IMR-90 (cell line): ENCODE data around the gene AKAP13. TPM values are rescaled to one million over a fixed set of nuclear protein-coding genes. Genes with fewer than 3 reads are reported as not detected.

ENCODE experiments used
- ATAC-seq: fragments of 200-7000 bp; cut with Tn5 transposase; 2 replicates; pipeline ENCODE4 v1.9.1; 2020; ENCODE audit warnings: low read depth, mild to moderate bottlenecking, moderate library complexity
- BruUV-seq: library from RNA; stranded (reverse); fragments of 400-500 nt; replicated peaks from 2 replicates; lab custom pipeline; 2021; lab: Mats Ljungman, UMichigan
- CTCF ChIA-PET: fragments of 300-600 bp; formaldehyde crosslinking; extraction: SDS; loops from one replicate; lab custom pipeline; 2021; ENCODE audit warnings: antibody characterized with exemption; lab: Yijun Ruan, JAX
- POLR2A ChIA-PET: fragments of 300-600 bp; sonication (Branson Sonifier 250); formaldehyde crosslinking; loops from one replicate; lab custom pipeline; 2022; ENCODE audit warnings: antibody characterized with exemption; ENCODE audit not compliant: unreplicated experiment; lab: Charles Lee
- DNase-seq: peaks from one replicate; pipeline ENCODE4 v3.0.0; 2013
- H2AFZ ChIP-seq: replicated peaks from 2 replicates; pipeline ENCODE3; 2013; ENCODE audit warnings: low read length, mild to moderate bottlenecking; ENCODE audit not compliant: poor library complexity
- H2AK5ac ChIP-seq: 2 replicates; pipeline ENCODE4 v1.6.1; 2013; ENCODE audit warnings: low read depth, low read length, inconsistent platforms
- H2AK9ac ChIP-seq: replicated peaks from 2 replicates; pipeline ENCODE3; 2013; ENCODE audit warnings: mild to moderate bottlenecking, low read depth, low read length, moderate library complexity; ENCODE audit not compliant: poor library complexity
- H2BK120ac ChIP-seq: 2 replicates; pipeline ENCODE4 v1.6.1; 2013; ENCODE audit warnings: low read depth, low read length, inconsistent platforms
- H2BK15ac ChIP-seq: 3 replicates; pipeline ENCODE4 v1.6.1; 2013; ENCODE audit warnings: low read depth, low read length, inconsistent platforms
- H2BK20ac ChIP-seq: 2 replicates; pipeline ENCODE4 v1.6.1; 2013; ENCODE audit warnings: low read depth, mild to moderate bottlenecking, inconsistent platforms, low read length, moderate library complexity
- H2BK5ac ChIP-seq: 2 replicates; pipeline ENCODE4 v1.6.1; 2013; ENCODE audit warnings: mild to moderate bottlenecking, low read depth, low read length, inconsistent platforms; ENCODE audit not compliant: poor library complexity, severe bottlenecking
- H3K14ac ChIP-seq: replicated peaks from 2 replicates; pipeline ENCODE4 v1.6.1; 2013; ENCODE audit warnings: low read depth, low read length, inconsistent platforms
- H3K18ac ChIP-seq: 2 replicates; pipeline ENCODE4 v1.6.1; 2013; ENCODE audit warnings: low read depth, low read length, control low read depth
- H3K23ac ChIP-seq: 2 replicates; pipeline ENCODE4 v1.6.1; 2013; ENCODE audit warnings: low read depth, low read length, inconsistent platforms
- H3K27ac ChIP-seq: 2 replicates; pipeline ENCODE4 v1.5.1; 2013; ENCODE audit warnings: mild to moderate bottlenecking, control low read depth, low read length; ENCODE audit not compliant: insufficient read depth
- H3K27me3 ChIP-seq: 2 replicates; pipeline ENCODE4 v1.6.1; 2013; ENCODE audit warnings: low read length; ENCODE audit not compliant: control insufficient read depth, insufficient read depth
- H3K36me3 ChIP-seq: 2 replicates; pipeline ENCODE4 v1.6.1; 2013; ENCODE audit warnings: low read length, mixed read lengths; ENCODE audit not compliant: control insufficient read depth, insufficient read depth
- H3K4ac ChIP-seq: 2 replicates; pipeline ENCODE4 v1.6.1; 2013; ENCODE audit warnings: low read depth, low read length, inconsistent platforms
- H3K4me1 ChIP-seq: 2 replicates; pipeline ENCODE4 v1.6.1; 2013; ENCODE audit warnings: low read length, mixed read lengths; ENCODE audit not compliant: control insufficient read depth, insufficient read depth
- H3K4me2 ChIP-seq: 2 replicates; pipeline ENCODE4 v1.6.1; 2013; ENCODE audit warnings: low read depth, mild to moderate bottlenecking, control low read depth, low read length, moderate library complexity
- H3K4me3 ChIP-seq: 2 replicates; pipeline ENCODE4 v1.5.1; 2013; ENCODE audit warnings: low read depth, mild to moderate bottlenecking, control low read depth, low read length, moderate library complexity; ENCODE audit not compliant: insufficient read depth
- H3K56ac ChIP-seq: 2 replicates; pipeline ENCODE4 v1.6.1; 2013; ENCODE audit warnings: low read length, inconsistent platforms; ENCODE audit not compliant: insufficient read depth; ENCODE audit errors: extremely low read depth
- H3K79me1 ChIP-seq, 2 experiments: 2 replicates each; pipeline ENCODE4 v1.6.1; 2013; ENCODE audit warnings: low read length in 2 of 2, inconsistent platforms in 1 of 2, low read depth in 1 of 2
- H3K9ac ChIP-seq: 2 replicates; pipeline ENCODE4 v1.6.1; 2013; ENCODE audit warnings: low read depth, low read length, control low read depth
- H3K9me1 ChIP-seq: 2 replicates; pipeline ENCODE4 v1.6.1; 2013; ENCODE audit warnings: low read length, inconsistent platforms; ENCODE audit not compliant: insufficient read depth
- H3K9me3 ChIP-seq: 2 replicates; pipeline ENCODE4 v1.6.1; 2013; ENCODE audit warnings: low read length; ENCODE audit not compliant: control insufficient read depth, insufficient read depth
- H4K20me1 ChIP-seq: 2 replicates; pipeline ENCODE4 v1.6.1; 2013; ENCODE audit warnings: low read length, inconsistent platforms; ENCODE audit not compliant: insufficient read depth
- H4K5ac ChIP-seq: 2 replicates; pipeline ENCODE4 v1.6.1; 2013; ENCODE audit warnings: mild to moderate bottlenecking, low read depth, low read length, control low read depth
- H4K8ac ChIP-seq, 2 experiments: 2 replicates each; pipeline ENCODE4 v1.6.1; 2013; ENCODE audit warnings: low read depth in 2 of 2, low read length in 2 of 2, control low read depth in 1 of 2, inconsistent platforms in 1 of 2
- H4K91ac ChIP-seq: 2 replicates; pipeline ENCODE4 v1.6.1; 2013; ENCODE audit warnings: low read depth, low read length, inconsistent platforms; ENCODE audit not compliant: insufficient read depth
- CEBPB ChIP-seq: IDR thresholded peaks from 2 replicates; pipeline ENCODE4 v1.6.1; 2012; ENCODE audit warnings: low read depth, low read length, improper control_type of control experiment
- MAFK ChIP-seq: IDR thresholded peaks from 2 replicates; pipeline ENCODE4 v1.6.1; 2012; ENCODE audit warnings: low read depth, low read length, improper control_type of control experiment
- SMC3 ChIP-seq: fragments of 150-350 bp; IDR thresholded peaks from 2 replicates; pipeline ENCODE4 v1.6.1; 2016; ENCODE audit warnings: low read depth, mild to moderate bottlenecking, antibody characterized with exemption, low read length, moderate library complexity
- WGBS, 2 experiments: methylation state at CpG; one replicate each; pipeline versions ENCODE4 v1.1.5 to v1.1.7; 2013; ENCODE audit warnings: missing lambda C conversion rate in 2 of 2; ENCODE audit not compliant: insufficient read length in 1 of 2; ENCODE audit errors: extremely low coverage in 2 of 2; 5-methylcytosine and 5-hydroxymethylcytosine counted together
- dilution Hi-C: fragments of 300-500 bp; cut with HindIII; formaldehyde crosslinking; loops from one replicate; pipeline ENCODE4 v1.14.3; 2018; ENCODE audit warnings: low sequenced_read_pairs; ENCODE audit not compliant: unreplicated experiment
- in situ Hi-C: fragments of 300-500 bp; cut with MboI; formaldehyde crosslinking; loops from 3 replicates; pipeline ENCODE4 v1.14.3; 2019; ENCODE audit warnings: low sequenced_read_pairs, inconsistent platforms, mixed read lengths
- intact Hi-C: fragments of 100-400 bp; cut with micrococcal nuclease; formaldehyde crosslinking; loops from 2 replicates; pipeline ENCODE4 v1.10.0; 2022
- polyA plus RNA-seq, 3 experiments: library from polyadenylated mRNA; depleted of rRNA; stranded (reverse); fragments of >200 nt; gene quantifications; 2 replicates each; pipeline ENCODE4 v1.2.3, GENCODE V29; 2012; ENCODE audit warnings: low replicate concordance in 1 of 3
- total RNA-seq: library from RNA; depleted of rRNA; stranded (reverse); fragments of >200 nt; gene quantifications from 2 replicates; pipeline ENCODE4 v1.2.3, GENCODE V29; 2012
- TF ChIP-seq, protein P1 (sequence below): fragments of 150-350 bp; IDR thresholded peaks from 2 replicates; pipeline ENCODE4 v1.6.1; 2016; ENCODE audit warnings: low read depth, mild to moderate bottlenecking, low read length, moderate library complexity, borderline replicate concordance

The AKAP13 gene
- total and polyA plus RNA-seq, 2 of the 4 experiments (the other 2 are of a cell fraction) = 10.4 to 46.4 TPM

DNA sequence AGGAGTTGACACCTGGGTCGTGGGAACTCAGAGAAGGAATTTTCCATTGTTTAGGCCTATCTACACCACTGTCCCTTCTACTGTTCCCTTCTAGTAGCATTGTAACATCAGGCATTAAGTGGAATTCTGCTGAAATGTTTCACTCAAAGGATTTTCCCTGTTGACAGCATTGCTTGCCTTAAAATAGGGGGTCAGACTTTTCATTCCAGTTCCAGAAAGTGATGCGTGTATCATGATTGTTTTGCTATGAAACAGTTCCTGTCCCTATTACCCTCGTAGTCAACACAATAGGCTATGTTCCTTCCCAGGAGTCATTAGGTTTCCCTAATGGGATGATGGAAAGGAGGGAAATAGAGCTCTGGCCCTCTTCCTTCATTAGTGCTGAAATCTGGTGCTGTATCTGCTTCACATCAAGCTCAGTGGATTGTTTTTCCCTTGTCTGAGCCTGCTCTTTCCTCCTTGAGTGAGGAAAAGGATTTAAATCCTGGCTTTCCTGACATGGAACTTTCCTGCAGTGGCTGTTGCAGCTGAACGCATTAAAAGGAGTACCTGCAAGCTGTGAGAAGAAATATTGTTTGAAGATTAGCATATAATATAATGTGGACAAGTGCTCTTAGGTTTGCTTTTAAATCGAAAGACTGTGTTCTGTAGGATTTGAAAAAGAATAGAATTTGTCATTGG, 218.5 kb downstream of the AKAP13 start:
- H2AFZ ChIP-seq = no peak overlapping the region
- WGBS, 2 experiments = 100% methylated on average over 1 of the region's 5 CpGs; no CpG with 5 or more reads in 1 of the 2 experiments
- H3K27me3 ChIP-seq = no peaks in the 10 kb centered on the region
- no peak overlapping the region for H2BK20ac ChIP-seq
- in situ Hi-C loops = loop anchor here (10.0 kb wide), 1 partner anchor 236 kb away; no protein-coding TSS in a partner anchor
- no peak overlapping the region for H3K14ac ChIP-seq
- H3K9me3 ChIP-seq = no peaks in the 10 kb centered on the region
- DNase-seq = no peak
- no peaks in the 10 kb centered on the region for H3K36me3 ChIP-seq
- no peak overlapping the region for H2AK5ac ChIP-seq
- no TSS peak for BruUV-seq
- H4K8ac ChIP-seq = no peak overlapping the region
- no peak overlapping the region for H3K4me2 ChIP-seq
- H2BK5ac ChIP-seq = no peak overlapping the region
- no peak overlapping the region for H2AK9ac ChIP-seq
- peaks cover 8% of the 10 kb centered on the region; the same call in 1 of the 2 replicates for H3K9me1 ChIP-seq
- H3K79me1 ChIP-seq = peaks cover 24 to 37% of the 10 kb centered on the region in 2 experiments
- CTCF ChIA-PET = interaction anchor here (0.5 to 1.0 kb wide), 2 partner anchors 24 to 113 kb away, joined by 3 read pairs; no protein-coding TSS in a partner anchor
- H2BK120ac ChIP-seq = no peak overlapping the region
- dilution Hi-C loops = no loop called here
- H3K4me3 ChIP-seq = no peak overlapping the region
- no peak overlapping the region for H4K5ac ChIP-seq
- no peak overlapping the region for H4K91ac ChIP-seq
- H3K4ac ChIP-seq = no peak overlapping the region
- H3K18ac ChIP-seq = no peak overlapping the region
- no peak overlapping the region for H3K23ac ChIP-seq
- no peak overlapping the region for H3K56ac ChIP-seq
- TF ChIP-seq CEBPB (no peak), MAFK (no peak), SMC3 (no peak)
- TF ChIP-seq, protein P1, sequence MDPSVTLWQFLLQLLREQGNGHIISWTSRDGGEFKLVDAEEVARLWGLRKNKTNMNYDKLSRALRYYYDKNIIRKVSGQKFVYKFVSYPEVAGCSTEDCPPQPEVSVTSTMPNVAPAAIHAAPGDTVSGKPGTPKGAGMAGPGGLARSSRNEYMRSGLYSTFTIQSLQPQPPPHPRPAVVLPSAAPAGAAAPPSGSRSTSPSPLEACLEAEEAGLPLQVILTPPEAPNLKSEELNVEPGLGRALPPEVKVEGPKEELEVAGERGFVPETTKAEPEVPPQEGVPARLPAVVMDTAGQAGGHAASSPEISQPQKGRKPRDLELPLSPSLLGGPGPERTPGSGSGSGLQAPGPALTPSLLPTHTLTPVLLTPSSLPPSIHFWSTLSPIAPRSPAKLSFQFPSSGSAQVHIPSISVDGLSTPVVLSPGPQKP = no peak
- no peak overlapping the region for H3K9ac ChIP-seq
- intact Hi-C loops = no loop called here
- H3K27ac ChIP-seq = no peak overlapping the region
- POLR2A ChIA-PET = no interaction called here
- no peak overlapping the region for H2BK15ac ChIP-seq
- peaks cover 3% of the 10 kb centered on the region; the same call in 1 of the 2 replicates for H3K4me1 ChIP-seq
- ATAC-seq = no peak
- no peaks in the 10 kb centered on the region for H4K20me1 ChIP-seq
